Body of pancreas (tissue), 4 donors: ENCODE data around the gene CCDC30. TPM values are rescaled to one million over a fixed set of nuclear protein-coding genes. Genes with fewer than 3 reads are reported as not detected.
"Not testable (repeated sequence)": the region's sequence is repeated elsewhere in the genome, so short reads cannot be mapped to it uniquely, and the experiment has no call there.

Experiments used
- ATAC-seq: fragments of 150-250 bp; one replicate; pipeline ENCODE4 v1.9.1; 2016
- DNase-seq, 4 donors: peaks; one replicate each; pipeline ENCODE4 v3.0.0-alpha.2; 2019
- H3K27ac ChIP-seq, 4 donors: fragments of 200-600 bp; sonication (generic); 1 replicate in 3 of 4; 2 replicates in 1 of 4; pipeline versions ENCODE4 v1.5.1 to v1.6.1; 2016 to 2019; ENCODE audit warnings: mild to moderate bottlenecking in 1 of 4, mixed read lengths in 1 of 4, moderate library complexity in 1 of 4
- H3K27me3 ChIP-seq, 2 donors: fragments of 200-600 bp; sonication (generic); one replicate each; pipeline ENCODE4 v1.6.0; 2016; ENCODE audit warnings: mild to moderate bottlenecking in 1 of 2
- H3K36me3 ChIP-seq, 2 donors: fragments of 200-600 bp; sonication (generic); replicated peaks in 1 of 2; 2 replicates each; pipeline ENCODE4 v1.5.1; 2016; ENCODE audit warnings: low read depth in 2 of 2; ENCODE audit not compliant: insufficient read depth in 1 of 2
- H3K4me1 ChIP-seq: fragments of 200-600 bp; sonication (generic); one replicate; pipeline ENCODE4 v1.6.0; 2016
- H3K4me3 ChIP-seq, 2 donors: fragments of 200-600 bp; sonication (generic); 1 replicate in 1 of 2; 2 replicates in 1 of 2; pipeline ENCODE4 v1.5.1; 2016 to 2019
- H3K9me3 ChIP-seq, 3 donors: fragments of 200-600 bp; sonication (generic); 1 replicate in 2 of 3; 2 replicates in 1 of 3; pipeline ENCODE4 v1.5.1; 2016
- POLR2A ChIP-seq, 3 donors: fragments of 450-650 bp; IDR thresholded peaks; one replicate each; pipeline ENCODE4 v1.6.1; 2016; ENCODE audit warnings: antibody characterized with exemption in 3 of 3, mild to moderate bottlenecking in 2 of 3
- WGBS, 2 donors: methylation state at CpG; one replicate each; pipeline ENCODE4 v1.1.5; 2017; 5-methylcytosine and 5-hydroxymethylcytosine counted together
- intact Hi-C: fragments of 100-400 bp; cut with DNase I; formaldehyde crosslinking; loops from one replicate; pipeline ENCODE4 v1.15.1; 2023
- total RNA-seq, 2 donors: library from RNA; depleted of rRNA; stranded (reverse); fragments of >200 nt; gene quantifications; one replicate each; pipeline ENCODE4 v1.1.0, GENCODE V29; 2016
- TF ChIP-seq, protein P1 (sequence below), 7 experiments: fragments of 450-650 bp in 4 of 7; fragments of 200-600 bp in 3 of 7; sonication (generic) in 3 of 7; IDR thresholded peaks; one replicate each; pipeline ENCODE4 v1.5.1; 2016 to 2019; ENCODE audit warnings: antibody characterized with exemption in 7 of 7

The CCDC30 gene
- total RNA-seq, 2 donors from 2014 or later, result 2.3 to 8.9 TPM

GRCh38 chr1:42466030-42466429, 2.9 kb downstream of the CCDC30 start:
- 71 to 75% methylated on average over 2 of the region's 2 CpGs for WGBS, 2 donors
- Histone ChIP-seq H3K9me3 (no peaks in the 10 kb centered on the region), H3K36me3 (no peaks in the 10 kb centered on the region), H3K4me3 (no peak overlapping the region), H3K27ac (no peak overlapping the region), H3K4me1 (peaks cover 23% of the 10 kb centered on the region), H3K27me3 (no peaks in the 10 kb centered on the region)
- no peak for TF ChIP-seq POLR2A (IDR thresholded peaks at IDR 0.05)
- TF ChIP-seq, protein P1, sequence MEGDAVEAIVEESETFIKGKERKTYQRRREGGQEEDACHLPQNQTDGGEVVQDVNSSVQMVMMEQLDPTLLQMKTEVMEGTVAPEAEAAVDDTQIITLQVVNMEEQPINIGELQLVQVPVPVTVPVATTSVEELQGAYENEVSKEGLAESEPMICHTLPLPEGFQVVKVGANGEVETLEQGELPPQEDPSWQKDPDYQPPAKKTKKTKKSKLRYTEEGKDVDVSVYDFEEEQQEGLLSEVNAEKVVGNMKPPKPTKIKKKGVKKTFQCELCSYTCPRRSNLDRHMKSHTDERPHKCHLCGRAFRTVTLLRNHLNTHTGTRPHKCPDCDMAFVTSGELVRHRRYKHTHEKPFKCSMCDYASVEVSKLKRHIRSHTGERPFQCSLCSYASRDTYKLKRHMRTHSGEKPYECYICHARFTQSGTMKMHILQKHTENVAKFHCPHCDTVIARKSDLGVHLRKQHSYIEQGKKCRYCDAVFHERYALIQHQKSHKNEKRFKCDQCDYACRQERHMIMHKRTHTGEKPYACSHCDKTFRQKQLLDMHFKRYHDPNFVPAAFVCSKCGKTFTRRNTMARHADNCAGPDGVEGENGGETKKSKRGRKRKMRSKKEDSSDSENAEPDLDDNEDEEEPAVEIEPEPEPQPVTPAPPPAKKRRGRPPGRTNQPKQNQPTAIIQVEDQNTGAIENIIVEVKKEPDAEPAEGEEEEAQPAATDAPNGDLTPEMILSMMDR (IDR thresholded peaks at IDR 0.05), result no peak
- ATAC-seq (no peak), DNase-seq (no peak)
- intact Hi-C loops, result no loop called here

DNA sequence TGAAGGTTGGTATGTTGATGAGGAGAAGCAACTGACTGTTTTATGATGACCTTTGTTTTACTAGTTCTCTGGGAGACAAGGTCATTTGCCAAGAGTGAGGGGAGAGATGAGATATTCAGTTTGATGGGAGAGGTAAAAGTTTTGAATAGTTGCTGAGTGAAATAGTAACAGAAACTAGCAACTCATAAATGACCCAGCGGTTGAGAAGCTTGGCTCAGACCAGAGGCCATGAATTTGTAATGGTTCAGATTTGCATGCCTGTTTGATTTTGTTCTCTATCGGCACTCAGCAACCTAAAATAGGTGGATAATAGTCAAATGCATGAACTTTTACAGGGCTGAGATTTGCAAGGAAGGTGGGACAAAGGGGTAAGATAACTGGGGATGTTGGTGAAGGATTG, 6.6 kb downstream of the CCDC30 start:
- Histone ChIP-seq H3K9me3 (no peaks in the 10 kb centered on the region), H3K27me3 (no peaks in the 10 kb centered on the region), H3K4me3 (no peak overlapping the region), H3K36me3 (no peaks in the 10 kb centered on the region), H3K27ac (no peak overlapping the region), H3K4me1 (peaks cover 3% of the 10 kb centered on the region)
- TF ChIP-seq POLR2A (IDR thresholded peaks at IDR 0.05), result no peak
- TF ChIP-seq, protein P1 (IDR thresholded peaks at IDR 0.05), result no peak
- DNase-seq, result no peak
- 87 to 94% methylated on average over 2 of the region's 2 CpGs for WGBS, 2 donors
- no peak for ATAC-seq
- intact Hi-C loops, result no loop called here

DNA sequence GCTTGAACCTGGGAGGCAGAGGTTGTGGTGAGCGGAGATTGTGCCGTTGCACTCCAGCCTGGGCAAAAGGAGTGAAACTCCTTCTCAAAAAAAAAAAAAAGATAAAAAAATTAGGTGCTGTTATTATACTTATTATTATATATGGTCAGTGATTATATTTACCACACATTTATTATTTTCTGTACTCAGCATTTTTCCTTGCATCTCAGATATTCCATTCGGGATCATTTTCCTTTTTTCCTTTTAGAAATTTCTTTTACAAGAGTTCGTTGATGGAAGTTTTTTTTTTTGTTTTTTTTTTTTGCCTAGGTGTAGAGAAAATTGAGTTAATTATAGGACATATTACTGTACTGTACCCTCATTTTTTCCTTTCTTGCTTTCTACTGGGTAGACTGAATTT, 13.5 kb downstream of the CCDC30 start:
- TF ChIP-seq, protein P1 (IDR thresholded peaks at IDR 0.05), result no peak
- no peak for TF ChIP-seq POLR2A (IDR thresholded peaks at IDR 0.05)
- Histone ChIP-seq H3K4me1 (no peaks in the 10 kb centered on the region), H3K27me3 (no peaks in the 10 kb centered on the region), H3K4me3 (no peak overlapping the region), H3K36me3 (no peaks in the 10 kb centered on the region), H3K27ac (no peak overlapping the region), H3K9me3 (no peaks in the 10 kb centered on the region)
- DNase-seq (no peak), ATAC-seq (no peak)
- intact Hi-C loops, result no loop called here
- WGBS, 2 donors, result 87 to 91% methylated on average over 4 of the region's 4 CpGs

GRCh38 chr1:42477354-42477753, 14.3 kb downstream of the CCDC30 start:
- H3K27ac ChIP-seq, DNase-seq, H3K9me3 ChIP-seq, ATAC-seq, H3K27me3 ChIP-seq, H3K4me1 ChIP-seq, intact Hi-C loops, H3K4me3 ChIP-seq, H3K36me3 ChIP-seq: not testable (repeated sequence)
- WGBS, 2 donors, result 92% methylated on average over 4 of the region's 4 CpGs

GRCh38 chr1:42477775-42478174, 14.7 kb downstream of the CCDC30 start:
- Histone ChIP-seq H3K27ac (no peak overlapping the region), H3K4me1 (no peaks in the 10 kb centered on the region), H3K4me3 (no peak overlapping the region), H3K36me3 (peaks cover 0 to 2% of the 10 kb centered on the region in 2 donors), H3K27me3 (no peaks in the 10 kb centered on the region), H3K9me3 (no peaks in the 10 kb centered on the region)
- DNase-seq, result no peak
- no peak for ATAC-seq
- TF ChIP-seq, protein P1 (IDR thresholded peaks at IDR 0.05), result no peak
- intact Hi-C loops, result no loop called here
- 94 to 95% methylated on average over 3 of the region's 3 CpGs for WGBS, 2 donors
